NCI-H1417 (cell line): ENCODE data around the gene RHOBTB3.
"Not testable (repeated sequence)": the region's sequence is repeated elsewhere in the genome, so short reads cannot be mapped to it uniquely, and the experiment has no call there.

Source experiments
- DNase-seq, 3 experiments: peaks; one replicate each; lab custom pipeline; 2025; lab: John Stamatoyannopoulos, UW

The RHOBTB3 gene

GRCh38 chr5:95713246-95713645 lies 17.9 kb upstream of the RHOBTB3 start:
- DNase-seq = not testable (repeated sequence)

DNA sequence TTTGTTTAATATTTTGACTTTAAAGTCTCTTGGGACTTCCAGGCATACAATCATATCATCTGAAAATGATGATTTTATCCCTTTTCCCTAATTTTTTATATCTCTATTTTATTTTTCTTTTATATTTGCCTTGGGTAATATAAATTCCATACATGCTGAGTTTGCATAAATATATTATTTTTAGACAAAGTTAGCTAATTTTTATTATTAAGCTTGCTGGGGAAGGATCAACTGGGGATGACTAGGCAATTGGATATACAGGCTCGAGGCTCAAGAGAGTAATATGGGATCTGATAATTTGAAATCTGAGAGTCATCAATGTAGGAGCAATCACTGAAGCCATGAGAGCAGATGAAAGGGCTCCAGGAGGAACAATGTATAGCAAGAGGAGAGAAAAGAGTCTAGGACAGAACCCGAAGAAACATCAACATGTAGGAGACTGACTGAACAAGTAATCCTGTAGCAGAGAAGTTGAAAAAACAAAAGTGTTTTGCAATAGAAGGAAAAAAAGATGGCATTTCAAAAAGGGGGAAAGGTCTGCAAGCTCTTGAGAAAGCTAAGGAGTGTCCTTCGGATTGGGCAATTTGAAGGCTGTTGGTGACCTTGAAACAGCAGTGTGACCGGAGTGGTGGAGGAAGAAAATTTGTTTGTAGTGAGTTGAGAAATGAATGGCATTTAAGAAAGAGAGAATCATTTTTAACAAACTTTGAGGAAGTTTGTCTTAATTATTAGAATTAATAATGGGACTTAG lies 17.0 kb upstream of the RHOBTB3 start:
- no peak for DNase-seq

DNA sequence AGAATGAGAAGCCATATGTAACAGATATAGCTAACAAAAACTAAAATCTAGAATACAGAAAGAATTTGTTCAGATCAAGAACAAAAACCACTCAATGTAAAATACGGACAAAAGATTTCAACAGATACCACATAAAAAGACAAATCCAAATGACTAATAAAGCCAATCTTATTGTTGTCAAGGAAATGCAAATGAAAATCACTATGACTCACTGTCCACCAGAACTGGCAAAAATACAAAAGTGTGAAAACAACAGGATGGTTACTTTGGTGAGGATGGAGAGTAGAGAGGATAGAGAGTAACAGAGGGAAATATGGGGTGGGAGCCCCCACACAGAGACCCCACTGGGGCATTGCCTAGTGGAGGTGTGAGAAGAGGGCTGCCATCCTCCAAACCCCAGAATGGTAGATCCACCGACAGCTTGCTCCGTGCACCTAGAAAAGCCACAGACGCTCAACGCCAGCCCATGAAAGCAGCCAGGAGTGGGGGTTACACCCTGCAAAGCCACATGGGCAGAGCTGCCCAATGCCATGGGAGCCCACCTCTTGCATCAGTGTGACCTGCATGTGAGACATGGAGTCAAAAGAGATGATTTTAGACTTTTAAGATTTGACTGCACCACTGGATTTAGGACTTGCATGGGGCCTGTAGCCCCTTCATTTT lies 15.2 kb upstream of the RHOBTB3 start:
- DNase-seq = no peak

DNA sequence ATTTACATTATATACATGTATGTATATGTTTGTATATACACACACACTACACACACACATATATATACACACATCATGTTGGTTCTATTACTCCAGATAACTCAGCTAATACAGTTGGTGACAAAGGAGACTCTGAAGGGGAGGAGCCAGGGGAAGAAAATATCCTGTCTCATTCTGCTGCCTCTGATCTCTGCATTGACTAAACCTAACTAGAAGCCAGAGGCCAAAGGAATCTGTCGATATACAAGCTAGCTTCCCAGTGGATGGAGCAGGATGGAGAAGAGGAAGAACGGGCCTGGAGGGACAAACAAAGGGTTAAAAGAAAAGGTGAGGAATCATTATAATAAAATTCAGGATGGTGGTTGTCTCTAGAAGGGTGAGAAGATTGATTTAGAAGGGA lies 13.7 kb upstream of the RHOBTB3 start:
- no peak for DNase-seq

- no peak for DNase-seq
Observed at GRCh38 chr5:95718203-95718602, 12.9 kb upstream of the RHOBTB3 start.

GRCh38 chr5:95718738-95719137 lies 12.4 kb upstream of the RHOBTB3 start:
- no peak for DNase-seq

DNA sequence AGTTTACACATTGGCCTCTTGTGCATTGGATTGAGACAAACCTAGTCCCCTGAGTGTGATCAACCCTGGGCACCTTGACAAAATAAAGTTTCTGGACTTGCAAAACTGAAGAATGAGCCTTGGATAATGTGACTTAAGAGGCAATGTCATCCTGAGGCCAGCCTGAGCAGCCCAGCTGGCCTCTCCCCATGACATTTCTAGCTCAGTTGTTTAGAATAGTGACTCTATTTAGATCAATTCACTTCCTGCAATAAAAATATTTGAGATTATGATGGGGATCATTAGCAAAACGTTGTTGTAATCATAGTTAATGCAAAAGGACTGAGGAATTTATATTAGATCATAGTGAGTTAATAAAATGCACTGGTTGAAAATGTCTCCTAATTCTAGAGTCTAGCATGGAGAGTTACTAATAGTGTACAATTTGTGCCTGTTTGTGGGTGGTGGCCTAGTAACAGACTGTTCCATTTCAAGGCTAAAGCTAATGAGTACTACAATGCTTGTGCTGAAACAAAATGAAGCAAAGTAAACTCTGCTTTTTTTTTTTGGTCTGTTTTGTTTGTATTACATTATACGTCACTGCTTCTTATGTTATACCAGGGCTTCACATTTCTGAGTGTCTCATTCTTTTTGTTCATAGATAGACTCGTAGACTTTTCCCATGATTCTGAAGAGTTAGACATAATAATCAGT lies 10.9 kb upstream of the RHOBTB3 start:
- DNase-seq = peak in 1 of 3 experiments; percentile 2

GRCh38 chr5:95721582-95722295 lies 9.4 kb upstream of the RHOBTB3 start:
- DNase-seq = no peak

DNA sequence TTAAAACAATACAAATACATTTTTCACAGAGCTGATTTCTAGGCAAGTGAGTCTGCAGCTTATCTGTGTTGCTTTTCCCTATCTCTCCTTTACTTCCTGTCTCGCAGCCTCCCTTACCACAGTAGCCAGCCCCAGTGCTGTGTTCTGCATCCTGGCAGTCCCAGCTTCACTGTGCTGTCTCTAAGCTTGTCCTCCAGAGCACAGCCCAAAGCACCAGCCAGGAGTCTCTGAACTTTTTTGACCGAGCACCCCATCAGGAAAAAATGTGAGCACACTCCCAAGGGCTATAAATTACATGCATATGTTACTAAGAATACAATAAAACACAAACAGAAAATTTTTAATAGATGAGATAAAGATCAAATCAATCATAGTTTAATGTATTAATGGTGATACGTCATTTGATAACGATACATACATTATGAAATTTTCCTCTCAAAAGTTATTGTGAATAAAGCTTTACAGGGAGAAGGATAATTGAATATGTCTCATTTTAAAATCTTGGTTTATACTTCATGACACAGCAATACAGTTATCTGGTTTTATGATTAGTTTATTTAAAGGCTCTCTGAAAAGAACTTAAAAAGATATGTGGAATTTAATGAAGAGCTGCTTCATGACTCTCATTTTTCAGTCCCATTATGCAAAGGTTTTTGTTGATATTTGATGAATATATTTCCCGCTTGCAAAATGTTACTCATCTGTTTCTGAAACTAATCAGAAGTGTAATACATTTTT lies 7.3 kb upstream of the RHOBTB3 start:
- no peak for DNase-seq

- DNase-seq = no peak
Observed at GRCh38 chr5:95725071-95725820, 5.9 kb upstream of the RHOBTB3 start.

- no peak for DNase-seq
Observed at GRCh38 chr5:95725937-95726810, 5.0 kb upstream of the RHOBTB3 start.

- no peak for DNase-seq
Observed at GRCh38 chr5:95726811-95727763, 4.0 kb upstream of the RHOBTB3 start.

DNA sequence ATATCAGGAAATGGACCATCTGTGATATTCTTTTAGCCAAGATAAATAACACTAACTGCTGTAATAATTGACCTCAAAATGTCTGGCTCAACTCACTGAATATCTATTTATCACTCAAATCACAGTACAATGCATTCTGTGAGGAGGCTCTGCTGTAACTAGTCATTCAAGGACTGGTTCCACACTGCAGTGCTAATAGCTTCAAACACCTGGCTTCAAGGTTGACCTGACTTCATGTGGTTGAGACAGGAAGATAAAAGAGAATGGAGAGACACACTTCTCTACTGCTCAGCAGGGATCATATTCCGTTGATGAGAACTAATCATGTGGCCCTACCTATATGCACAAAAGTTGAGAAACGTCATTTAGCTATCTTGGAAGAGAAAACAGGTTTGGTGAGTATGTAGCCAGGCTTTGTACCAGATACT lies 3.4 kb upstream of the RHOBTB3 start:
- DNase-seq = peak; percentile 33 to 82 (median 73)

- DNase-seq = no peak
Observed at GRCh38 chr5:95728494-95729114, 2.5 kb upstream of the RHOBTB3 start.

- no peak for DNase-seq
Observed at GRCh38 chr5:95729115-95730010, 1.8 kb upstream of the RHOBTB3 start.

GRCh38 chr5:95730011-95730700 lies 980 bp upstream of the RHOBTB3 start:
- DNase-seq = peak in 1 of 3 experiments; percentile 40
